GM18909 (cell line): ENCODE measurements around the gene RGSL1.
"Not testable (repeated sequence)": the region's sequence is repeated elsewhere in the genome, so short reads cannot be mapped to it uniquely, and the experiment has no call there.

Experiments used
- ATAC-seq: cut with Tn5 transposase; IDR thresholded peaks from one replicate; pipeline ENCODE4 v1.9.1; 2021; ENCODE audit warnings: mild to moderate bottlenecking; ENCODE audit not compliant: unreplicated experiment, poor library complexity

Gene RGSL1

DNA sequence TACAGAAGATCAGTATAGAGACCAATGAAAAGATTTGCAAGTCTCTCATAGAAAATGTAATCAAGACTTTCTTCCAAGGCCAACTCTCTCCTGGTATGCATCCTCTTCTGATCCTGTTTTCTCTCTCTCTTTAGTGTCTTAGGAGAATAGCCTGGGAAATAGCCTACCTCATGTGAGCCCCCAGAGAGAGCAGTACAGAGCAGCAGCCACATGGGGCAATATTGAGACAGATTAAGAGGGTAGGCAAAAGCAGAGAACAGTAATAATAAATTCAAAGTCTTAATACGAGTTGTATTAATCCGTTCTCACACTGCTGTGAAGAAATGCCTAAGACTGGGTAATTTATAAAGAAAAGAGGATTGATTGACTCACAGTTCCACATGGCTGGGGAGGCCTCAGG, 77.7 kb downstream of the RGSL1 start:
- no peak for ATAC-seq

DNA sequence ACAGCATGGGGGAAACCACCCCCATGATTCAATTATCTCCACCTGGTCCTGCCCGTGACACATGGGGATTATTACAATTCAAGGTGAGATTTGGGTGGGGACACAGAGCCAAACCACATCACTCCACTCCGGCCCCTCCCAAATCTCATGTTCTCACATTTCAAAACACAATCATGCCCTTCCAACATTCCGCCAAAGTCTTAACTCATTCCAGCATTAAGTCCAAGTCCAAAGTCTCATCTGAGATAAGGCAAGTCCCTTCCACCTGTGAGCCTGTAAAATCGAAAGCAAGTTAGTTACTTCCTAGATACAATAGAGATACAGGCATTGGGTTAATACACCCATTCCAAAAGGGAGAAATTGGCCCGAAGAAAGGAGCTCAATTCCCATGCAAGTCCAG, 78.3 kb downstream of the RGSL1 start:
- ATAC-seq = not testable (repeated sequence)

DNA sequence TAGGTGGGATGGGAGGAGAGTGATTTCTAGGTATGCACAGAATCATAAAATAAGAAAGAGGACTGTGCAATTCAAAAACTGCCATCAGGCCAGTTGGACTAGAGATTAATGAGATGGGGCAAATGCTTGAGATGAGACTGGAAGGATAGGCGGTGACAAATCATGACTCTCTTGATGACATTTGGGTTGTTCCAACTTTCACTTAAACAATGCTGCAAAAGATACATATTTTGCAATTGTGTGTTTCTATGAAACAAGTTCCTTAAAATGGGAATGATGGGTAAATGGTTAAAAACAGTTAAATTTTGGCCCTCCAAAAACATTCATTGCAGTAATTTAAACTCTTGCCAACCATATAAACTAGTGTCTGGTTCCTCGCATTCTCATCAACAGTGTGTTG, 84.0 kb downstream of the RGSL1 start:
- ATAC-seq = no peak

DNA sequence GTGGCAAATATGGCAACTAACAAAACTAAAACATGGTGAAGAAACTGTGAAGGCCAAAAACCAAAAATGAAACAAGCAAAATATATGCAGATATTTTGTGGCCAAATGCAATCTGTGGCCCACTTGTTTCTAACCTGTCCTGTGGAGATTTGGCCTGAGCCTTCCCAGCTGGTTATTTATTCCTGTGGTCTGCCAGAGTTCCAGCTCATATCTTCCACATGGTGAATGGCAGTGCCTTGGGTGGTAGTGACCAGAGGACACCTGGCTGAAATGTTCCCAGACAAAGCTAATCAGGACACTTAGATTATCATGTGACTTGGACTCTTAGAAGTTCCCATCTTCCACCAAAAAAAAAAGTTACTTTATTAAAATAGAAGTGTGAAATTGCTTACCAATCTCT, 99.4 kb downstream of the RGSL1 start:
- no peak for ATAC-seq

DNA sequence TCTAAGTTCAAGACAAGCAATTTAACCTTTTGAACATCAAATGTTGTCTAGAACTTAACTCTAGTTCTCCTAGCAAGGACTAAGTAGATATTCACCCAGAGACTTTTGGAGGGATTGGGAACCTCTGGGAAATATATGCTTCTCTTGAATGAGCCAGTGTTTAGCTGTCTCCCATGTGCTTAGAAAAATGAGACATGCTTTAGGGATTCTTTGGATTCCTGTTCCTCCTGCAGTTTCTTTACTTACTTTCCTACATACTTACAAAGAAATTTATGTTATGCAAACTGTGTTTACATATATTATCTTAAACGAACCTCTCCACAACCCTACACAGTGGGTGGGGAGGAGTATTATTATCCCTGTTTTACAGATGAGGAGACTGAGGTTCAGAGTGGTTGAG, 99.9 kb downstream of the RGSL1 start:
- ATAC-seq = no peak

DNA sequence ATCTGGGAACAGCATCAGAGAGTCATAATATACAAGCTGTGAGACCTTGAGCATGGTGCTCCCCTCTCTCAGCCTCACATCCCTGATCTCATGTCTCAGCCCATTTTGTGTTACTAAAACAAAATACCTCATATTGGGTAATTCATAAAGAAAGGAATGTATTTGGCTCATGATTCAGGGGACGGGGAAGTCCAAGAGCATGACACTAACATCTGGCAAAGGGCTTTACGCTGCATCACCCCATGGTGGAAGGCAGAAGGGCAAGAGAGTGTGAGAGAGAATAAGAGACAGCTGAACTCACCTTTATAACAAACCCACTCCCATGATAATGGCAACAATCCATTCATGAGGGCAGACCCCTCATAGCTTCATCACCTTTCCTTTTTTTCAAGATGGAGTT, 102.6 kb downstream of the RGSL1 start:
- ATAC-seq = no peak

DNA sequence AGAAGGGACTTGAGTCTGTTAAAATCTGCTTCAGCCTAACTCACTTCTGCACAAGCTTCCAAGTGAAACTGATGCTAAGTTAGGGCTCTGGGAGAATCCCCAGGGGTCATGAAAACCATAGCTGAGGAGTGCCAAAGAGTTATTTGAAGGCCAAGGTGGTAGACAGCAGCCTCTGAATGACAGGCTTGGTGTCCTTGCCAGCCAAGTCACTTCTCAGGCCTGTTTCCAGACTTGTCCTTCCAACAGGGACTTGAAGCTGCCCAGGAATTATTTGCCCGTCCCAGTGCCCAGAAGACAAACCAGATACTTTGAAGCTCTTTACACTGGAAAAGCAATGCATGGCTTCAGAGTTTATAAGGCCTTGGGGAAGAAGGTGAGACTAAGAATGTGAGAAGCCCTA, 105.5 kb downstream of the RGSL1 start:
- ATAC-seq = no peak

DNA sequence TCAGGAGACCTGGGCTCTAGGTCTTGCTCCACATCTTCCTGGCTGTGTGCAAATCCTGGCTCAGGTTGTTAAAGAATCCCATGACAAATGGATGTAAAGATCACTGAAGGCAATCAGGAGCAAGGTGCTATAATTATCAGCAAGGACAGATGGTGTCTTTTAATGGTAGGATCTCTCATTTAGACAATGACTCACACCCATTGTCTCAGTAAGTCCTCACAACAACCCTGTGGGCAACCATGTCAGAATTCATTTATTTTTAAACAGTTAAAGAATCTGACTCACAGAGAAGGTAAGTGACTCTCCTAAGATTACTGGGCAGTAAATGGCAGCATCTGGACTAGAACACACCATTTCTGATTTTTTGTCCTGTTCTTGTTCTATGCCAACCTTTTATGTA, 106.3 kb downstream of the RGSL1 start:
- no peak for ATAC-seq

DNA sequence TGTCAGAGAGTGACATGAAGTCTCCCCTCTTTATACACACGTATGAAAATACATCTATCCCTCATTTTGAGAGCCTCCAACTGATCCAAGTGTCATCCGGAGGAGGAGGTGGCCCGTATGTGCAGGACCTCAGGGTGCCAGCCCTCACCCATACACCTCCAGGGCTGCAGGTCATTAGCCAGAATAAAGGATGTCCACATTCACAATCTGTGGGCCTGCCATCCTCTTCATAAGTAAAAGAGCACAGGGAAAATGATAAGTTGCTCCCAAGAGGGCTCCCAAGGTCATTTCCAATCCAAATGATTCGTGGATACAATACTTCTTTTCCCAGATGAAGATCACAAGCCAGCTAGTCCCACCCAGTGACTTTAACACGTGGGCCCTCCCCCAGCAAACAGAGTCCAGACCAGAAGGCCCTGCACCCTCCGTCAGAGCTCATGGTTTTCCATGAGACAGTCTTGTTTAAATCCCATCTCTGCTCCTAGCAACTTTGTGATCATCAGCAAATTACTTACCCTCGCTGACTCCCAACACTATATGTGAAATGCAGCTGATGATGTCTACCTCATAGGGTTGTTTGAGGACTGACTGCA, 110.5 kb downstream of the RGSL1 start:
- no peak for ATAC-seq

DNA sequence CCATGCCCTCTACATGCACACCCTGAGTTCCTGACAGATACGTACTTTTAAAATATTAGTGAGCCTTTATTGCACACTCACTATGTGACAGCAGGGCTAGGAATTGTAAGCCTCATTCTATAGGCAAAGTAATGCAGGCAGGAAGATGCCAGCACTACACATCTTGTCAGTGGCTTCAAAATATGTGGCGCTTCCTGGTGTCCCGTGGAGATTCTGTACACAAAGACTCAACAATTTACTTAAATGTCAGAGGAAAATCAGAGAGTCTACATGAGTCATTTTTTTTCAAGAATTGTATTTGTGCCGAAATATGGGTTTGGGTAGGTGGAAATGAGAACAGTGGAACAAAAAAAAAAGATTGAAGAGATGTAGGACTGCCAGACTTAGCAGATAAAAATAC, 111.5 kb downstream of the RGSL1 start:
- ATAC-seq = no peak

DNA sequence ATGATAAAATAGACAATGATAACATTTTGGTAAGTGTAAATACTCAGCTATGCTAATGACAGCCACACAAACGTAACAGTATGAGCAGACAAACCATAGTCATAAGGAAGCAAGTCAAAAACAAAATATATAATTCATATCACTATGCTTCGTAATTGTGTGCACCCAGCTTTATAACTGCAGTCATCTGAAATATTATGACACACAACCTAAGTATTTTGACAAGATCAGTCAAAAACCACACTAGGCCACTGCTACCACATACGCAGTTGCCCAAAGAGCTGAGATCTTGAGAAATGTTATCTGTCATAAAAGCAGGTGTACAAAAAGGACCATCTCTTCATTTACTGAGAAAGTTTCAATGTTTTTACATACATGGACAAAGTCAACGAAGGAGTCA, 113.1 kb downstream of the RGSL1 start:
- no peak for ATAC-seq

DNA sequence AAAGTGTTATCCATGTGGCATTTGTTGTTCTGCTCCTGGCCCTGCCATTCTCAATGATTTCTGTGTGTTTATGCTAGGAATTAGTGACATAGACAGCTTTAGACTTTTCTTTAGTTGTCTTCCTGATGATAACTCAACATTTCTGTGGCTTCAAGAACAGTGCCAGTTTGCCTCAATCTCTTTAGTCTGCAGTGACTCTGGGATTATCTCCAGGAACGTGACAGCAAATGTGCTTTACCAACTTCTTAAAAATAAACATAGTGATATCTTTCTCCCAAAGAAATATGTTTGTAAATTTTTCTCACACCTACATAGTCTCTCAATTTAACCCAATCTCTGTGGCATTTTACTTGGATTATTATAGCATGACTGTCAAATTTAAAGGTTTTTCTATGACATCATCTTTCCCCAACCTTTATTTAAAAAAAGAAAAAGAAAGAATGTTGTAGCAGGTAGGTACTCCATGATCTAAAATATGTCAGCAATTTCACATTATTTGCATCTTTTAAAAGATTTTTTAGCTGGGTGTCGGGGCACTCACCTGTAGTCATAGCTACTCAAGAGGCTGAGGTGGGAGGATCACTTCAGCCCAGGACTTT, 114.6 kb downstream of the RGSL1 start:
- ATAC-seq = no peak

DNA sequence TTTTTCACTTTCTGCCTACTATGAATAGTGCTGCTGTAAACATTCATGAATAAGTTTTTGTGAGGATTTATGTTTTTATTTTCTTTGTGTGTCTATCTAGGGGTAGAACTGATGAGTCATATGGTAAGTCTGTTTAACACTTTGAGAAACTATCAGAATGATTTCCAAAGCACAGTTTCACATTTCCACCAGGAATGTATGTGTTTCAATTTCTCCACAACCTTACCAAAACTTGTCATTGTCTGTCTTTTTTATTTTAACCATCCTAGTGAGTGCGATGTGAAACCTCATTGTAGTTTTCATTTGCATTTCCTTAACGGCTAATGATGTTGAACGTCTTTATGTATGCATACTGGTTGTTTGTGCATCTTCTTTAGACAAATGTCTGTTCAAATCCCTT, 115.6 kb downstream of the RGSL1 start:
- ATAC-seq = no peak

DNA sequence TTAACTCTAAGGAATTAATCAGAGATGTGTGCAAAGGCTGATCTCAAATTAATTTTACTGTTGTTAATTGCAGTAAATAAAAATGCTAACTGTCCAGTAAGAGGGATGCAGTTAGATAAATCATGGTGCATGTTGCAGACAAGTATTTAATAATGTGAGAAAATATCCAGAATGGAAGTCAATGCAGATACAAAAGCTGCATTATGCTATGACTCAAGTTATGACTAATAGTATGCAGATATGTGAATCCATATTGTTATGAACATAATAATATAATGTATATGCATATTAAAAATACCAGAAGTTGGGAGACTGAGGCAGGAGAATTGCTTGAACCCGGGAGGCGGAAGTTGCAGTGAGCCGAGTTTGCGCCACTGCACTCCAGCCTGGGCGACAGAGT, 117.7 kb downstream of the RGSL1 start:
- no peak for ATAC-seq

DNA sequence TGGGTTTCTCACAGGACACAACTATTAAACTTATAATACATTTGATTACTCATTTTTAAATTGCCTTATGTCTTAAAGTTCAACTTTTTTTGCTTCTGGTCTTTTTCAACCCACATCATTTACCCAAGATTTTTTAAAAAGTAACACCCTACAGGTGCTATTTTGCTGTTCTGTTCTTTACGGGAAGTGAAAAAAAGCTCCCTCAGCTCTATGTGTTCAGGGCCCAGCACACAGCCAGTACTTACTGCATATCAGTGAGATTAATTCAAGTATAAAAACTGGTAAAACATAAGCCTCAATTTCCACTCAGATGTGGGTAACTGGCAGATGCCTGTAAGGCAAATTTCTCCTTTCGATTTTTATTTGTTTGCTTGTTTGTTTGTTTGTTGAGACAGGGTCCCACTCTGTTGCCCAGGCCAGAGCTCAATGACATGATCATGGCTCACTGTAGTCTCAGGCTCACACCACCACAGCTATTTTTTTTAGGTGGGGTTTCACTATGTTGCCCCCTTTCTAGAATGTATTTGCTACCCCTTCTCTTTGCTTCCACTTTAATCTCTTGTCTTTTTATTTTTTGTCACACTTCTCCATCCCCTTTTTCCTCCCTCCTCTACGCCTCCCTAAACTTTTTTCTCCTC, 118.8 kb downstream of the RGSL1 start:
- no peak for ATAC-seq

DNA sequence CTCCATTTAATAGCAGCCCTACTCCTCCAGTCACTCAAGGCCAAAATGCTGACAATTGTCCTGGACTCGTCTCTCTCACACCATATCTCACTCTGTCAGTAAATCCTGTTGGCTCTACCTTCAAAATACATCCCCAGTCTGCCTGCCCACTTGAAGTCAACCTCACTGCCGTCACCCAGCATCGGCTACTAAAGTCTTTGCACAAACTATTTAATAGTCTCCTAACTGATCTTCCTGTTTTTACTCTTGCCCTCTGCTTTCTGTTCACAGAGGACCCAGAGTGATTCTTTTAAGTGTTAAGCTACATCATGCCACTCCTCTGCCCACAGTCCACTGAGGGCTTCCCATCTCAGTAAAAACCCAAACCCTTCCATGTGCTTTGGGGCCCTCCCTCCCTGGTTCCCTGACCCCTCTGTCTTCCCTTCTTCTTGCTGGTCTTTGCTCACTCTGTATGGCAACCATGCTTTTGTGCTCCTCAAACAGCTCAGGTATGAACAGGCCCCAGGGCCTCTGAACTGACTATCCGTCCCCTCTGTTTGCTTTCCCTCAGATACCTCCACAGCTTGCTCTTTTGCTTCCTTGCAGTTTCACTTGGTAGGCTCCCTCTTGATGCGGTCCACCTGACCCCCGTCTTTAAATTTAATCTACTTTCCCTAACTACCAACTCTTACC, 120.1 kb downstream of the RGSL1 start:
- ATAC-seq = no peak

DNA sequence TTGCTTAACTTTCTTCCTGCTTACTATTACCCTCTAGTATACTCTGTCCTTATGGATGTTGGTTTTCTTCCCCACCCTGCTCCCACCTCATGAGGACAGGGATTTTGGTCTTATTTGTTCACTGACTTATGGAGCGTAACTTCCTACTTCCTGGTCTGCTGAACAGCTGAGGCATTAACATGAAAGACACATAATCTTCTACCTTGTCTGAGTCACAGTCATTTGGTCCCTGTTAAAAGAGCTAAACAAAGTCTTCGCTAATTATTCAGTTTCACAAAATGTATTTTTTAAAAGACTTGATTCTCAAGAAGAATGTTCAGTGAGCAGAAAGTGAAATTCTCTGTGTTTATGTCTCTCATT, 120.6 kb downstream of the RGSL1 start:
- no peak for ATAC-seq

DNA sequence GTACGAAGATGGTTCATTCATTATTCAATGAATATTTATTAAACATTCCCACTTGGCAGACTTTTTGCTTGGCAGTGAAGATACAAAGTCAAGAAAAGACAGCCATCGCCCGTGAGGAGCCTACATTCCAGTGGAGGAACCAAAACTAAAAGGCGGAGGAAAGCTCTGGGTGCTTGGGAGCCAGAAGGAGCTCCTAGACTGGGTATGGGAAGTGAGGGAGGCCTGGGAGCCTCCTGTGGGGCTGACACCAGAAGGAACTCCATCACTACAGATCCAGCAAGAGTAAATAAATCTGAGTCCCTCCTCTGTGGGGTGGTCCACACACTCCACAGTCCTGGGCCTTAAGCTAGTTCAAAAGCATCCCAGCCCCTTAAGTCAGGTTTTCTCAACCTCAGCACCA, 124.2 kb downstream of the RGSL1 start:
- no peak for ATAC-seq

DNA sequence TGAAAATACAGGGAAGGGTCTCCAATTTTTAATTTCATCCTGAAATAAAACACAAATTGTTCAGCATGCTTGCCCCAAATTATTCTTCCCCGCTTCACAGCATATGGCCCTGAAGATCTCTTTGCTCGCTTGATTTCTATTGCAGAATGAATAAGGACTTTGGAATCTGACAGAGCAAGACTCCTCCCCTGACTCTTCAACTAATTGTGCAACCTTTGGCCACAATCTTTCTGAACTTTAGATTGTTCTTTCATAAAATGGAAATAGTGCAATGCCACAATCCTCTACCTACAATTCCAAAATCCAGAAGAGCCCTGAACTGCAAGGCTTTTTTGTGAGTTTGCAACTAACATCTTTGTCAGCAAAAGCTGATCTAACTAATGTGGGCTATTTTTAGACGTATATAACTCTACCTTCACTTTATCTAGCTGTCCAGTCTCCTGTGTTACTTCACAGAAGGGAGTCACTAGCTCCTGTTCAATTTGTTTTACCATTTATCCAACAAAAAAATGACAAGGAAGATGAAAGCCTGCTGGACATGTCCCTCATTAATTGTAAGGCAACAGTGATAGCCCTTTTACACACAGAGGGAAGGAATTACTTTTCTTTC, 125.7 kb downstream of the RGSL1 start:
- no peak for ATAC-seq

DNA sequence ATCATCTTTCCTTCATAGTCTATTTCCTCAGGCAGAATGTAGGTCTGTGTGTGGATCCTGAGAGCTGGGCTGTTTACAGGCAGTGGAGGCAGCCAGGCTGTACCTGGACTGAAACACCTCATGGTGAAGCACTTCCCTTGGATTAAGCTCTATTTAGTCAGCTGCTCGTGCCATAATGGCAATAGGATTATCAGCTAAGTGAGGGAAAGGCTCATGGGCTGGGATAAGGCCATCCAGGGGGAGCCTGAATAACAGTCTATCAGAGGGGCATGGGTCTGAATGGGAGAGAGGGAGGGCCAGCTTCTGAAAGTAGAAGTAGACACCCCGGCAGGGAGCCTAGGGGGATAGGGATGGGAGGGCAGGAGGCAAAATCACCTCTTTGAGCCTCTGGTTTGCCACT, 130.8 kb downstream of the RGSL1 start:
- no peak for ATAC-seq

DNA sequence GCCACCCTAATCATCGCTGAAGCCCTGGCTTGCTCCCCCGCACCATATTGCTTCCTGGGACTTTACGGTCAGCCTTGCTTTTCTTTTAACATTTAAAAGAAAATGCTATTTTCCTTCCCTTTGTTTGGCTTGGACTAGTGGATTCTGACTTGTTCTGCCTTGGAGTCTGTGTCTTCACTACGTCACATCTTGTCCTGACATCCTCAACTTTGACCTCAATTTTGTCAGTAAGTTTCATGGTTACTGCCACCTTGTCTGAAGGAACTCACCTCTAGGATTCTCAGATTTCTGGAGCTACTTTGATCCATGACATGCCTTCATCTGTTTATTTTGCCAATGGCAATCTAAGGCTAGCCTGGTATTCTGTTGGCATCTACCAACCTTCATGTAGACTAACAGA, 134.8 kb downstream of the RGSL1 start:
- ATAC-seq = no peak
